HepG2 (cell line): ENCODE results near the gene GCDH. TPM values are rescaled to one million over a fixed set of nuclear protein-coding genes. Genes with fewer than 3 reads are reported as not detected.
A peak's percentile ranks its signal among the peaks of the same experiment; 100 is the strongest.

Experiments
- FOSL1 ChIP-seq: sonication (generic); formaldehyde crosslinking; IDR thresholded peaks from 2 replicates; pipeline ENCODE4 v1.9.0; 2021; ENCODE audit warnings: missing genetic modification reagents, borderline replicate concordance
- GATA4 ChIP-seq: sonication (generic); IDR thresholded peaks from 2 replicates; pipeline ENCODE4 v1.6.1; 2016; ENCODE audit warnings: antibody characterized with exemption, low read depth, borderline replicate concordance
- HOXA7 ChIP-seq: sonication (generic); formaldehyde crosslinking; IDR thresholded peaks from 2 replicates; pipeline ENCODE4 v1.8.1; 2022; ENCODE audit warnings: mild to moderate bottlenecking, missing genetic modification reagents, moderate library complexity
- KDM3A ChIP-seq: IDR thresholded peaks from 2 replicates; pipeline ENCODE4 v1.6.1; 2018; ENCODE audit warnings: low read depth, missing compliant biosample characterization
- MED13 ChIP-seq: sonication (generic); formaldehyde crosslinking; IDR thresholded peaks from 2 replicates; pipeline ENCODE4 v1.5.0; 2020; ENCODE audit warnings: missing genetic modification reagents
- PPARG ChIP-seq: conservative IDR thresholded peaks from 2 replicates; pipeline ENCODE4 v1.6.1; 2016; ENCODE audit warnings: missing biosample characterization, missing genetic modification reagents
- SAFB2 ChIP-seq: sonication (generic); formaldehyde crosslinking; IDR thresholded peaks from 2 replicates; pipeline ENCODE4 v1.5.1; 2020; ENCODE audit warnings: missing genetic modification reagents, low read depth, mild to moderate bottlenecking, borderline replicate concordance
- SAP130 ChIP-seq: IDR thresholded peaks from 2 replicates; pipeline ENCODE4 v1.6.1; 2016; ENCODE audit warnings: low read depth
- SMC3 ChIP-seq: IDR thresholded peaks from 2 replicates; pipeline ENCODE4 v1.6.1; 2011; ENCODE audit warnings: low read length, improper control_type of control experiment
- SRSF4 ChIP-seq: fragments of 200-400 bp; formaldehyde crosslinking; IDR thresholded peaks from one replicate; pipeline ENCODE4 v1.6.1; 2018; ENCODE audit warnings: mild to moderate bottlenecking, low read depth, low read length, moderate library complexity; ENCODE audit not compliant: poor library complexity, severe bottlenecking
- U2AF1 ChIP-seq: fragments of 200-400 bp; formaldehyde crosslinking; optimal IDR thresholded peaks from 2 replicates; pipeline ENCODE3; 2017; ENCODE audit warnings: mild to moderate bottlenecking, low read depth, low read length
- YEATS2 ChIP-seq: sonication (generic); formaldehyde crosslinking; IDR thresholded peaks from 2 replicates; pipeline ENCODE4 v1.4.0; 2020; ENCODE audit warnings: missing genetic modification reagents, borderline replicate concordance
- ZFP1 ChIP-seq: IDR thresholded peaks from 2 replicates; pipeline ENCODE4 v1.6.1; 2016
- ZNF251 ChIP-seq: sonication (generic); formaldehyde crosslinking; IDR thresholded peaks from 2 replicates; pipeline ENCODE4 v1.9.0; 2021; ENCODE audit warnings: mild to moderate bottlenecking, missing genetic modification reagents
- ZNF337 ChIP-seq: sonication (generic); formaldehyde crosslinking; IDR thresholded peaks from 2 replicates; pipeline ENCODE4 v1.5.1; 2020; ENCODE audit warnings: missing genetic modification reagents, low read depth, mild to moderate bottlenecking, borderline replicate concordance
- ZNF484 ChIP-seq: sonication (generic); formaldehyde crosslinking; IDR thresholded peaks from 2 replicates; pipeline ENCODE4 v1.5.1; 2020; ENCODE audit warnings: mild to moderate bottlenecking, low read depth, missing genetic modification reagents, borderline replicate concordance
- ZNF558 ChIP-seq: sonication (generic); formaldehyde crosslinking; IDR thresholded peaks from 2 replicates; pipeline ENCODE4 v1.9.0; 2022; ENCODE audit warnings: mild to moderate bottlenecking, missing genetic modification reagents, borderline replicate concordance
- ZSCAN25 ChIP-seq: sonication (generic); formaldehyde crosslinking; IDR thresholded peaks from 2 replicates; pipeline ENCODE4 v1.8.0; 2022; ENCODE audit warnings: mild to moderate bottlenecking, missing genetic modification reagents
- polyA plus RNA-seq, 8 experiments: library from polyadenylated mRNA; depleted of rRNA in 3 of 8; stranded (reverse) in 7 of 8; unstranded in 1 of 8; fragments of >200 nt; fragmentation: Illumina TruSeq in 4 of 8; extraction: Trizol in 4 of 8; gene quantifications; 2 replicates each; pipeline versions ENCODE4 v1.2.1 to v1.2.3, GENCODE V29; 2011 to 2016; ENCODE audit warnings: low read depth in 4 of 8, missing spikeins in 1 of 8, mixed read lengths in 1 of 8; ENCODE audit not compliant: insufficient read depth in 1 of 8
- total RNA-seq, 5 experiments: library from RNA; depleted of rRNA; stranded (reverse); fragments of >200 nt; fragmentation: Illumina TruSeq; extraction: Trizol; gene quantifications; 2 replicates each; pipeline ENCODE4 v1.2.3, GENCODE V29; 2016; ENCODE audit warnings: low read depth in 1 of 5
- TF ChIP-seq, protein P1 (sequence below): sonication (generic); formaldehyde crosslinking; IDR thresholded peaks from 2 replicates; pipeline ENCODE4 v1.5.1; 2020; ENCODE audit warnings: missing genetic modification reagents, mild to moderate bottlenecking, borderline replicate concordance
- TF ChIP-seq, protein P2 (sequence below): sonication (generic); formaldehyde crosslinking; IDR thresholded peaks from 2 replicates; pipeline ENCODE4 v1.5.0; 2020; ENCODE audit warnings: mild to moderate bottlenecking, missing genetic modification reagents
- TF ChIP-seq, protein P3 (sequence below): sonication (generic); formaldehyde crosslinking; IDR thresholded peaks from 2 replicates; pipeline ENCODE4 v1.5.0; 2020; ENCODE audit warnings: mild to moderate bottlenecking, missing genetic modification reagents
- TF ChIP-seq, protein P4 (sequence below): sonication (generic); formaldehyde crosslinking; conservative IDR thresholded peaks from 2 replicates; pipeline ENCODE4 v1.4.0; 2020; ENCODE audit warnings: missing genetic modification reagents

The GCDH gene
- total and polyA plus RNA-seq, 2 of the 13 experiments (the other 11 are each of a cell fraction or from before 2014, with no cell fraction given) = 15.1 to 38.0 TPM

DNA sequence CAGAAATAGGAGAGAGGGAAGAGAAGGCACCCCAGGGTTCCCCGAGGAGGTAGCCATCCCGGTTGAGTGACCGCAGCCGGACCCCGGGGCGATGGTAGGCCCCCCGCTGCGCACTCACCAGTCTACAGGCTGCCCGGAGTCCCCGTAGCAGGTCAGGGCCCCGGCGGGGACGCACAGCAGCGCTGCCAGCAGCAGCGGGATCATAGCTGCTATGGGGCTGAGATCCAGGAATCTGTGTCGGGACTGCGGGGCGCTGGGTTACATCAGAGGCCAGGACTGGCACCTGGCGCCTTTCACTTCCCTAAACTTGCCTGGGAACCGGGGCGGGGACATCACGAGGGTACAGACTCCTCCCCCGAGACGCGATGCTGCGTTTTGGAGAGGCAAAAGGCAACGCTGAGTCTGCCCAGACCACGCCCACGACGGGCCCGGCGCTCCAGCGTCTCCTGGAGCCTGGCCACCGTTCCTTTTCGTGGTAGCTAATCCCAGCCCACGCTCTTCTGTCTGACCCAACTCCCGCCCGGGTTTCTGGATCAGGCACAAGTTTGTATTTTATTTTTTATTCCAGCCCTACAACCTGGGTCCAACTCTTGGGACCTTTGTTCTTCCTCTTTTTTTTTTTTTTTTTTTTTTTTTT, 9.7 kb upstream of the GCDH start, which contains the start of gene DNASE2 (continued):
- no peak for TF ChIP-seq MED13 (CRISPR knock-in tag)
- peak; percentile 60 for TF ChIP-seq SAP130 (CRISPR knock-in tag)
- no peak for TF ChIP-seq HOXA7 (CRISPR knock-in tag)
- TF ChIP-seq ZNF337 (CRISPR knock-in tag) = no peak
- TF ChIP-seq GATA4 = no peak
- TF ChIP-seq, protein P1, sequence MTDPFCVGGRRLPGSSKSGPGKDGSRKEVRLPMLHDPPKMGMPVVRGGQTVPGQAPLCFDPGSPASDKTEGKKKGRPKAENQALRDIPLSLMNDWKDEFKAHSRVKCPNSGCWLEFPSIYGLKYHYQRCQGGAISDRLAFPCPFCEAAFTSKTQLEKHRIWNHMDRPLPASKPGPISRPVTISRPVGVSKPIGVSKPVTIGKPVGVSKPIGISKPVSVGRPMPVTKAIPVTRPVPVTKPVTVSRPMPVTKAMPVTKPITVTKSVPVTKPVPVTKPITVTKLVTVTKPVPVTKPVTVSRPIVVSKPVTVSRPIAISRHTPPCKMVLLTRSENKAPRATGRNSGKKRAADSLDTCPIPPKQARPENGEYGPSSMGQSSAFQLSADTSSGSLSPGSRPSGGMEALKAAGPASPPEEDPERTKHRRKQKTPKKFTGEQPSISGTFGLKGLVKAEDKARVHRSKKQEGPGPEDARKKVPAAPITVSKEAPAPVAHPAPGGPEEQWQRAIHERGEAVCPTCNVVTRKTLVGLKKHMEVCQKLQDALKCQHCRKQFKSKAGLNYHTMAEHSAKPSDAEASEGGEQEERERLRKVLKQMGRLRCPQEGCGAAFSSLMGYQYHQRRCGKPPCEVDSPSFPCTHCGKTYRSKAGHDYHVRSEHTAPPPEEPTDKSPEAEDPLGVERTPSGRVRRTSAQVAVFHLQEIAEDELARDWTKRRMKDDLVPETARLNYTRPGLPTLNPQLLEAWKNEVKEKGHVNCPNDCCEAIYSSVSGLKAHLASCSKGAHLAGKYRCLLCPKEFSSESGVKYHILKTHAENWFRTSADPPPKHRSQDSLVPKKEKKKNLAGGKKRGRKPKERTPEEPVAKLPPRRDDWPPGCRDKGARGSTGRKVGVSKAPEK = no peak
- TF ChIP-seq U2AF1 = no peak
- TF ChIP-seq, protein P2, sequence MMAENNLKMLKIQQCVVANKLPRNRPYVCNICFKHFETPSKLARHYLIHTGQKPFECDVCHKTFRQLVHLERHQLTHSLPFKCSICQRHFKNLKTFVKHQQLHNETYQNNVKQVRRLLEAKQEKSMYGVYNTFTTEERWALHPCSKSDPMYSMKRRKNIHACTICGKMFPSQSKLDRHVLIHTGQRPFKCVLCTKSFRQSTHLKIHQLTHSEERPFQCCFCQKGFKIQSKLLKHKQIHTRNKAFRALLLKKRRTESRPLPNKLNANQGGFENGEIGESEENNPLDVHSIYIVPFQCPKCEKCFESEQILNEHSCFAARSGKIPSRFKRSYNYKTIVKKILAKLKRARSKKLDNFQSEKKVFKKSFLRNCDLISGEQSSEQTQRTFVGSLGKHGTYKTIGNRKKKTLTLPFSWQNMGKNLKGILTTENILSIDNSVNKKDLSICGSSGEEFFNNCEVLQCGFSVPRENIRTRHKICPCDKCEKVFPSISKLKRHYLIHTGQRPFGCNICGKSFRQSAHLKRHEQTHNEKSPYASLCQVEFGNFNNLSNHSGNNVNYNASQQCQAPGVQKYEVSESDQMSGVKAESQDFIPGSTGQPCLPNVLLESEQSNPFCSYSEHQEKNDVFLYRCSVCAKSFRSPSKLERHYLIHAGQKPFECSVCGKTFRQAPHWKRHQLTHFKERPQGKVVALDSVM = no peak
- no peak for TF ChIP-seq ZSCAN25
- no peak for TF ChIP-seq SAFB2
- TF ChIP-seq PPARG = no peak
- no peak for TF ChIP-seq SMC3
- TF ChIP-seq FOSL1 (CRISPR knock-in tag) = no peak
- TF ChIP-seq ZFP1 (CRISPR knock-in tag) = no peak
- TF ChIP-seq, protein P3, sequence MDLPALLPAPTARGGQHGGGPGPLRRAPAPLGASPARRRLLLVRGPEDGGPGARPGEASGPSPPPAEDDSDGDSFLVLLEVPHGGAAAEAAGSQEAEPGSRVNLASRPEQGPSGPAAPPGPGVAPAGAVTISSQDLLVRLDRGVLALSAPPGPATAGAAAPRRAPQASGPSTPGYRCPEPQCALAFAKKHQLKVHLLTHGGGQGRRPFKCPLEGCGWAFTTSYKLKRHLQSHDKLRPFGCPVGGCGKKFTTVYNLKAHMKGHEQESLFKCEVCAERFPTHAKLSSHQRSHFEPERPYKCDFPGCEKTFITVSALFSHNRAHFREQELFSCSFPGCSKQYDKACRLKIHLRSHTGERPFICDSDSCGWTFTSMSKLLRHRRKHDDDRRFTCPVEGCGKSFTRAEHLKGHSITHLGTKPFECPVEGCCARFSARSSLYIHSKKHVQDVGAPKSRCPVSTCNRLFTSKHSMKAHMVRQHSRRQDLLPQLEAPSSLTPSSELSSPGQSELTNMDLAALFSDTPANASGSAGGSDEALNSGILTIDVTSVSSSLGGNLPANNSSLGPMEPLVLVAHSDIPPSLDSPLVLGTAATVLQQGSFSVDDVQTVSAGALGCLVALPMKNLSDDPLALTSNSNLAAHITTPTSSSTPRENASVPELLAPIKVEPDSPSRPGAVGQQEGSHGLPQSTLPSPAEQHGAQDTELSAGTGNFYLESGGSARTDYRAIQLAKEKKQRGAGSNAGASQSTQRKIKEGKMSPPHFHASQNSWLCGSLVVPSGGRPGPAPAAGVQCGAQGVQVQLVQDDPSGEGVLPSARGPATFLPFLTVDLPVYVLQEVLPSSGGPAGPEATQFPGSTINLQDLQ = no peak
- no peak for TF ChIP-seq ZNF558 (CRISPR knock-in tag)
- peak; percentile 47; the same call in 1 of the 2 replicates for TF ChIP-seq YEATS2 (CRISPR knock-in tag)
- TF ChIP-seq, protein P4, sequence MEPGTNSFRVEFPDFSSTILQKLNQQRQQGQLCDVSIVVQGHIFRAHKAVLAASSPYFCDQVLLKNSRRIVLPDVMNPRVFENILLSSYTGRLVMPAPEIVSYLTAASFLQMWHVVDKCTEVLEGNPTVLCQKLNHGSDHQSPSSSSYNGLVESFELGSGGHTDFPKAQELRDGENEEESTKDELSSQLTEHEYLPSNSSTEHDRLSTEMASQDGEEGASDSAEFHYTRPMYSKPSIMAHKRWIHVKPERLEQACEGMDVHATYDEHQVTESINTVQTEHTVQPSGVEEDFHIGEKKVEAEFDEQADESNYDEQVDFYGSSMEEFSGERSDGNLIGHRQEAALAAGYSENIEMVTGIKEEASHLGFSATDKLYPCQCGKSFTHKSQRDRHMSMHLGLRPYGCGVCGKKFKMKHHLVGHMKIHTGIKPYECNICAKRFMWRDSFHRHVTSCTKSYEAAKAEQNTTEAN = no peak
- no peak for TF ChIP-seq ZNF484 (CRISPR knock-in tag)
- TF ChIP-seq KDM3A (CRISPR knock-in tag) = no peak
- no peak for TF ChIP-seq SRSF4
- no peak for TF ChIP-seq ZNF251
